ENCODE results near the gene TBX6.
A peak's percentile ranks its signal among the peaks of the same experiment; 100 is the strongest.

Gene TBX6

GRCh38 chr16:30113711-30114333 is 22.1 kb upstream of the TBX6 start:
- DNase-seq = no peak

- DNase-seq = no peak
Observed at GRCh38 chr16:30113031-30113710, 21.4 kb upstream of the TBX6 start, which contains the start of gene GDPD3. Gene GDPD3, minus strand, starts transcription at chr16:30113537. Its CDS starts 59 bp downstream, at chr16:30113478.

- no peak for DNase-seq
Observed at GRCh38 chr16:30112197-30113030, 20.7 kb upstream of the TBX6 start.

- DNase-seq = no peak
Observed at GRCh38 chr16:30110661-30111060, 18.9 kb upstream of the TBX6 start.

GRCh38 chr16:30108059-30108850 is 16.5 kb upstream of the TBX6 start:
- no peak for DNase-seq

- no peak for DNase-seq
Observed at GRCh38 chr16:30104492-30104891, 12.8 kb upstream of the TBX6 start.

- no peak for DNase-seq
Observed at GRCh38 chr16:30104090-30104489, 12.4 kb upstream of the TBX6 start.

GRCh38 chr16:30096862-30097563 is 5.3 kb upstream of the TBX6 start:
- DNase-seq = no peak

GRCh38 chr16:30096105-30096861 is 4.6 kb upstream of the TBX6 start, which contains the start of gene YPEL3:
Gene YPEL3, minus strand, starts transcription at chr16:30096213. Its CDS starts 731 bp downstream, at chr16:30095482.
- DNase-seq = no peak

- DNase-seq = no peak
Observed at GRCh38 chr16:30095166-30096078, 3.7 kb upstream of the TBX6 start.

GRCh38 chr16:30094541-30095165 is 2.9 kb upstream of the TBX6 start:
- DNase-seq = no peak

GRCh38 chr16:30092373-30093010 is 768 bp upstream of the TBX6 start:
- peak; percentile 88 for DNase-seq

- no peak for DNase-seq
Observed at GRCh38 chr16:30090610-30091331, 953 bp downstream of the TBX6 start.

- no peak for DNase-seq
Observed at GRCh38 chr16:30088832-30089624, 2.7 kb downstream of the TBX6 start.

- DNase-seq = no peak
Observed at GRCh38 chr16:30088237-30088831, 3.4 kb downstream of the TBX6 start.

- no peak for DNase-seq
Observed at GRCh38 chr16:30087181-30087898, 4.4 kb downstream of the TBX6 start.
